HL-60 (cell line): ENCODE measurements around the gene TDG.
"Not testable (repeated sequence)": the region's sequence is repeated elsewhere in the genome, so short reads cannot be mapped to it uniquely, and the experiment has no call there.

Source experiments
- DNase-seq, 2 experiments: peaks; one replicate each; pipeline ENCODE4 v3.0.0-alpha.2; 2010 to 2020; ENCODE audit warnings: low read depth in 1 of 2, low spot score in 1 of 2
- H3K27ac ChIP-seq: fragments of 250-450 bp; sonication (Bioruptor Pico); replicated peaks from 2 replicates; pipeline ENCODE4 v1.5.1; 2020; ENCODE audit warnings: mild to moderate bottlenecking, moderate library complexity
- H3K27me3 ChIP-seq: fragments of 250-450 bp; sonication (Bioruptor Pico); 2 replicates; pipeline ENCODE4 v1.5.1; 2021; ENCODE audit warnings: mild to moderate bottlenecking, moderate library complexity; ENCODE audit not compliant: insufficient read depth, poor library complexity, severe bottlenecking
- H3K4me3 ChIP-seq: replicated peaks from 2 replicates; pipeline ENCODE4 v1.5.1; 2011; ENCODE audit warnings: mild to moderate bottlenecking, control low read depth, low read length; ENCODE audit not compliant: insufficient read depth
- CTCF ChIP-seq: IDR thresholded peaks from one replicate; pipeline ENCODE4 v1.5.1; 2011; ENCODE audit warnings: low read length, control low read depth, inconsistent platforms; ENCODE audit not compliant: insufficient read depth
- GABPA ChIP-seq: IDR thresholded peaks from 2 replicates; pipeline ENCODE4 v1.6.1; 2012; ENCODE audit warnings: low read depth
- POLR2AphosphoS5 ChIP-seq: IDR thresholded peaks from 2 replicates; pipeline ENCODE4 v1.6.1; 2012; ENCODE audit warnings: low read depth
- REST ChIP-seq: IDR thresholded peaks from 2 replicates; pipeline ENCODE4 v1.6.1; 2012; ENCODE audit warnings: low read depth; ENCODE audit not compliant: insufficient replicate concordance
- SPI1 ChIP-seq: IDR thresholded peaks from 2 replicates; pipeline ENCODE4 v1.6.1; 2012; ENCODE audit warnings: low read depth, mild to moderate bottlenecking, borderline replicate concordance

TDG gene

GRCh38 chr12:104024348-104024747 is 58.7 kb downstream of the TDG start:
- no peak for TF ChIP-seq SPI1
- TF ChIP-seq GABPA = no peak
- TF ChIP-seq CTCF = no peak
- no peak for TF ChIP-seq REST
- no peak for TF ChIP-seq POLR2AphosphoS5
- DNase-seq = no peak

GRCh38 chr12:104025771-104026170 is 60.1 kb downstream of the TDG start:
- Histone ChIP-seq H3K27ac (no peak overlapping the region), H3K27me3 (no peaks in the 10 kb centered on the region), H3K4me3 (no peak overlapping the region)
- no peak for DNase-seq
- TF ChIP-seq CTCF (no peak), REST (no peak), SPI1 (no peak), GABPA (no peak), POLR2AphosphoS5 (no peak)

More at GRCh38 chr12:104024348-104024747, 58.7 kb downstream of the TDG start:
- Histone ChIP-seq H3K27me3 (no peaks in the 10 kb centered on the region), H3K27ac (no peak overlapping the region), H3K4me3 (no peak overlapping the region)

GRCh38 chr12:104026841-104027599 is 61.3 kb downstream of the TDG start:
- H3K4me3 ChIP-seq = no peak overlapping the region
- TF ChIP-seq GABPA (no peak), POLR2AphosphoS5 (no peak), REST (no peak), SPI1 (no peak)
- no peak for DNase-seq
- H3K27me3 ChIP-seq = no peaks in the 10 kb centered on the region
- no peak overlapping the region for H3K27ac ChIP-seq

GRCh38 chr12:104030596-104030995 is 64.9 kb downstream of the TDG start:
- DNase-seq, H3K4me3 ChIP-seq, H3K27ac ChIP-seq, H3K27me3 ChIP-seq: not testable (repeated sequence)

GRCh38 chr12:104036143-104036542 is 70.5 kb downstream of the TDG start:
- H3K27me3 ChIP-seq, H3K4me3 ChIP-seq, H3K27ac ChIP-seq, DNase-seq: not testable (repeated sequence)
